Panc1 (cell line): Measurements from ENCODE around the gene VTI1A. TPM values are rescaled to one million over a fixed set of nuclear protein-coding genes. Genes with fewer than 3 reads are reported as not detected.

Experiments
- ATAC-seq: fragments of 200-7000 bp; cut with Tn5 transposase; 2 replicates; pipeline ENCODE4 v1.9.1; 2020; ENCODE audit warnings: mild to moderate bottlenecking, moderate library complexity
- BruUV-seq: library from RNA; stranded (reverse); fragments of 400-500 nt; replicated peaks from 2 replicates; lab custom pipeline; 2021; lab: Mats Ljungman, UMichigan
- CTCF ChIA-PET: fragments of 300-600 bp; sonication (Branson Sonifier 250); formaldehyde crosslinking; loops from one replicate; lab custom pipeline; 2022; ENCODE audit warnings: antibody characterized with exemption; lab: Charles Lee
- POLR2A ChIA-PET: fragments of 300-600 bp; sonication (Branson Sonifier 250); formaldehyde crosslinking; loops from one replicate; lab custom pipeline; 2022; ENCODE audit warnings: antibody characterized with exemption; lab: Charles Lee
- DNase-seq: peaks from one replicate; pipeline ENCODE4 v3.0.0-alpha.2; 2010; ENCODE audit warnings: low read depth, low spot score
- H3K27ac ChIP-seq: 2 replicates; pipeline ENCODE4 v1.5.1; 2011; ENCODE audit warnings: mild to moderate bottlenecking, low read length, inconsistent platforms
- H3K27me3 ChIP-seq: fragments of 200-500 bp; sonication (Bioruptor generic); 2 replicates; pipeline ENCODE4 v1.6.0; 2014; ENCODE audit warnings: low read length, inconsistent platforms; ENCODE audit not compliant: control insufficient read depth, insufficient read depth
- H3K36me3 ChIP-seq: fragments of 200-500 bp; sonication (Bioruptor generic); 2 replicates; pipeline ENCODE4 v1.5.1; 2014; ENCODE audit warnings: inconsistent platforms, mild to moderate bottlenecking, low read length, moderate library complexity; ENCODE audit not compliant: control insufficient read depth, insufficient read depth
- H3K4me1 ChIP-seq: 2 replicates; pipeline ENCODE4 v1.5.1; 2011; ENCODE audit warnings: inconsistent platforms, mild to moderate bottlenecking, low read length, moderate library complexity; ENCODE audit not compliant: control insufficient read depth, insufficient read depth
- H3K4me3 ChIP-seq, 2 experiments: 2 replicates each; pipeline ENCODE4 v1.5.1; 2011 to 2012; ENCODE audit warnings: low read depth in 2 of 2, low read length in 2 of 2, mild to moderate bottlenecking in 2 of 2, inconsistent platforms in 1 of 2, moderate library complexity in 1 of 2
- H3K9me3 ChIP-seq: fragments of 200-500 bp; sonication (Bioruptor generic); 2 replicates; pipeline ENCODE4 v1.5.1; 2014; ENCODE audit warnings: low read depth, mild to moderate bottlenecking, inconsistent platforms, low read length, moderate library complexity; ENCODE audit not compliant: control insufficient read depth, insufficient read depth
- POLR2AphosphoS5 ChIP-seq: IDR thresholded peaks from 2 replicates; pipeline ENCODE4 v1.6.1; 2012; ENCODE audit warnings: mild to moderate bottlenecking, low read depth, low read length, moderate library complexity
- SIN3A ChIP-seq: IDR thresholded peaks from 2 replicates; pipeline ENCODE4 v1.6.1; 2012; ENCODE audit warnings: low read depth, mild to moderate bottlenecking, low read length, moderate library complexity, borderline replicate concordance; ENCODE audit not compliant: insufficient read depth
- TCF7L2 ChIP-seq: IDR thresholded peaks from 2 replicates; pipeline ENCODE4 v1.6.1; 2011; ENCODE audit warnings: mild to moderate bottlenecking, low read depth, low read length, inconsistent platforms
- in situ Hi-C: cut with HindIII; loops from 2 replicates; pipeline ENCODE4 v1.10.0; 2016; ENCODE audit warnings: low sequenced_read_pairs, low pct_unique_long_range_greater_than_20kb
- intact Hi-C: fragments of 100-400 bp; cut with micrococcal nuclease; formaldehyde crosslinking; loops from one replicate; pipeline ENCODE4 v1.10.0; 2022; ENCODE audit not compliant: unreplicated experiment
- total RNA-seq: library from RNA; stranded (reverse); gene quantifications from one replicate; pipeline ENCODE4 v1.2.1, GENCODE V29; 2021; ENCODE audit not compliant: unreplicated experiment
- TF ChIP-seq, protein P1 (sequence below): fragments of 450-650 bp; IDR thresholded peaks from 2 replicates; pipeline ENCODE4 v1.5.1; 2017; ENCODE audit warnings: mild to moderate bottlenecking
- TF ChIP-seq, protein P2 (sequence below), 2 experiments: IDR thresholded peaks; 2 replicates each; pipeline ENCODE4 v1.6.1; 2011 to 2012; ENCODE audit warnings: low read depth in 2 of 2, control low read depth in 1 of 2, low read length in 1 of 2, mild to moderate bottlenecking in 1 of 2, moderate library complexity in 1 of 2; ENCODE audit not compliant: insufficient read depth in 1 of 2

The VTI1A gene
- total RNA-seq, 1 experiment from 2014 or later, result 36.3 TPM

DNA sequence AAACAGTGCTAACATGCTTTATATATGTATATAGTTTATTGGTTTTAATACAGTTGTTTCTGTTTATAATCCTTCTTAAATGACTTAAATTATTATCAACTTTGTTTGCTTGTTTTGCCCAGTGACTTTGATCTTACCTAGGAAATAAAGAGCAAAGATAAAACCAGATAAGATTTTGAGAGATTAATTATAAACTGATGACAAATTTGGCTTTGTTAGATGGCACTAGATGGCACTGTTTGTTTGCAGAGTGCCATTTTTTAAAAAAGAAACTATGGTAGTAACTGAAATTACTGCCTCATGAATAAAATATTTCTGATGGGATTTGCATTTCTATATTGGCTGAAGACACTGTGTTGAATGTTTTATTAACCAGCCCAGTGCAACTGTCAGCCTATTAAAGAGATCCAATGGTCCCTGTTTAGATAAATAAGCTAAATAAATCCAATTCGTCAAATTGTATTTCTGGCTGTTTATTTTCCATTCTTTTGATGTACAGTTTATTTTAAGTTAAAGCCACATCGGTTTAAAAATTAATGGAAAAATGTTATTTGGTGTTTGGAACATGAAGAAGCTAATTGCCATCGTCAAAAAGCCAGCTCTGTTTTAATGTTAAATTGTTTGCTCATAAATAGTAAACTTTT is 28.7 kb downstream of the VTI1A start:
- DNase-seq (no peak), ATAC-seq (no peak)
- H3K4me1 ChIP-seq, result 0 out of 2 replicates have a peak, but pooled peaks cover 5% of the 10 kb centered on the region
- POLR2A ChIA-PET, result no interaction called here
- no peak overlapping the region for H3K4me3 ChIP-seq
- TF ChIP-seq SIN3A (no peak), TCF7L2 (no peak), POLR2AphosphoS5 (no peak)
- TF ChIP-seq, protein P1, sequence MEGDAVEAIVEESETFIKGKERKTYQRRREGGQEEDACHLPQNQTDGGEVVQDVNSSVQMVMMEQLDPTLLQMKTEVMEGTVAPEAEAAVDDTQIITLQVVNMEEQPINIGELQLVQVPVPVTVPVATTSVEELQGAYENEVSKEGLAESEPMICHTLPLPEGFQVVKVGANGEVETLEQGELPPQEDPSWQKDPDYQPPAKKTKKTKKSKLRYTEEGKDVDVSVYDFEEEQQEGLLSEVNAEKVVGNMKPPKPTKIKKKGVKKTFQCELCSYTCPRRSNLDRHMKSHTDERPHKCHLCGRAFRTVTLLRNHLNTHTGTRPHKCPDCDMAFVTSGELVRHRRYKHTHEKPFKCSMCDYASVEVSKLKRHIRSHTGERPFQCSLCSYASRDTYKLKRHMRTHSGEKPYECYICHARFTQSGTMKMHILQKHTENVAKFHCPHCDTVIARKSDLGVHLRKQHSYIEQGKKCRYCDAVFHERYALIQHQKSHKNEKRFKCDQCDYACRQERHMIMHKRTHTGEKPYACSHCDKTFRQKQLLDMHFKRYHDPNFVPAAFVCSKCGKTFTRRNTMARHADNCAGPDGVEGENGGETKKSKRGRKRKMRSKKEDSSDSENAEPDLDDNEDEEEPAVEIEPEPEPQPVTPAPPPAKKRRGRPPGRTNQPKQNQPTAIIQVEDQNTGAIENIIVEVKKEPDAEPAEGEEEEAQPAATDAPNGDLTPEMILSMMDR, result peak; percentile 68; the same call in 1 of the 2 replicates
- TF ChIP-seq, protein P2, sequence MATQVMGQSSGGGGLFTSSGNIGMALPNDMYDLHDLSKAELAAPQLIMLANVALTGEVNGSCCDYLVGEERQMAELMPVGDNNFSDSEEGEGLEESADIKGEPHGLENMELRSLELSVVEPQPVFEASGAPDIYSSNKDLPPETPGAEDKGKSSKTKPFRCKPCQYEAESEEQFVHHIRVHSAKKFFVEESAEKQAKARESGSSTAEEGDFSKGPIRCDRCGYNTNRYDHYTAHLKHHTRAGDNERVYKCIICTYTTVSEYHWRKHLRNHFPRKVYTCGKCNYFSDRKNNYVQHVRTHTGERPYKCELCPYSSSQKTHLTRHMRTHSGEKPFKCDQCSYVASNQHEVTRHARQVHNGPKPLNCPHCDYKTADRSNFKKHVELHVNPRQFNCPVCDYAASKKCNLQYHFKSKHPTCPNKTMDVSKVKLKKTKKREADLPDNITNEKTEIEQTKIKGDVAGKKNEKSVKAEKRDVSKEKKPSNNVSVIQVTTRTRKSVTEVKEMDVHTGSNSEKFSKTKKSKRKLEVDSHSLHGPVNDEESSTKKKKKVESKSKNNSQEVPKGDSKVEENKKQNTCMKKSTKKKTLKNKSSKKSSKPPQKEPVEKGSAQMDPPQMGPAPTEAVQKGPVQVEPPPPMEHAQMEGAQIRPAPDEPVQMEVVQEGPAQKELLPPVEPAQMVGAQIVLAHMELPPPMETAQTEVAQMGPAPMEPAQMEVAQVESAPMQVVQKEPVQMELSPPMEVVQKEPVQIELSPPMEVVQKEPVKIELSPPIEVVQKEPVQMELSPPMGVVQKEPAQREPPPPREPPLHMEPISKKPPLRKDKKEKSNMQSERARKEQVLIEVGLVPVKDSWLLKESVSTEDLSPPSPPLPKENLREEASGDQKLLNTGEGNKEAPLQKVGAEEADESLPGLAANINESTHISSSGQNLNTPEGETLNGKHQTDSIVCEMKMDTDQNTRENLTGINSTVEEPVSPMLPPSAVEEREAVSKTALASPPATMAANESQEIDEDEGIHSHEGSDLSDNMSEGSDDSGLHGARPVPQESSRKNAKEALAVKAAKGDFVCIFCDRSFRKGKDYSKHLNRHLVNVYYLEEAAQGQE (IDR thresholded peaks at IDR 0.05; ENCODE audit: insufficient read depth in 1 of 2, low read depth in 2 of 2, low read length in 1 of 2), result no peak
- H3K27me3 ChIP-seq, result no peaks in the 10 kb centered on the region
- no TSS peak for BruUV-seq
- intact Hi-C loops, result loop anchor here (5.0 to 10.0 kb wide), 2 partner anchors 479 to 912 kb away; partner anchors contain the start of gene TCF7L2
- no peak overlapping the region for H3K27ac ChIP-seq
- CTCF ChIA-PET, result interaction anchor here (0.6 to 1.1 kb wide), 5 partner anchors 12 to 941 kb away, joined by 3 to 4 read pairs (median 3); no protein-coding TSS in a partner anchor
- H3K9me3 ChIP-seq, result no peaks in the 10 kb centered on the region
- in situ Hi-C loops, result no loop called here
- H3K36me3 ChIP-seq, result no peaks in the 10 kb centered on the region; the same call in 1 of the 2 replicates

DNA sequence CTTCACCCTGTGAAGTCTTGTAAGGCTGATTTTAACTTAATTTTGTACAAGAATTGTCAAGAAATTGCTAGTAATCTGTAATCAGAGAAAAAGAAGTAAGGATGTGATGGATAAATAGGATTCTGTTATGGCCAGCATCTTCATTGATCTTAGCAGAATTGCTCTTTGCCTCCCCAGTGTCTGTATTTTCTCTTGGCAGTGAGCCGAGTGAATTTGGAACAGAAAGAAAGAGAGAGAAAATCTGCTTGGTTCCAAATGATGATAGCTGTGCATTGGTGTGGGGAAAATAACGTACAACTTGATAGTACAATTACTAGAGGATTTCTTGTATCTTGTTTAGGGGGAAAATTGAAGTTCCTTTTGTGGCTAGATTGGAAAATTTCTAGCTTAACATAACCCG is 34.6 kb downstream of the VTI1A start:
- ChIA-PET CTCF (interaction anchor here (0.5 kb wide), 1 partner anchor 161 kb away, joined by 7 read pairs; no protein-coding TSS in a partner anchor), POLR2A (no interaction called here)
- H3K36me3 ChIP-seq, result no peaks in the 10 kb centered on the region; the same call in 1 of the 2 replicates
- ATAC-seq (no peak), DNase-seq (no peak)
- in situ Hi-C loops, result no loop called here
- H3K9me3 ChIP-seq, result no peaks in the 10 kb centered on the region
- no peak overlapping the region for H3K27ac ChIP-seq
- intact Hi-C loops, result no loop called here
- H3K4me3 ChIP-seq, result no peak overlapping the region
- TF ChIP-seq POLR2AphosphoS5 (no peak), TCF7L2 (no peak), SIN3A (no peak)
- TF ChIP-seq, protein P2 (IDR thresholded peaks at IDR 0.05; ENCODE audit: insufficient read depth in 1 of 2, low read depth in 2 of 2, low read length in 1 of 2), result no peak
- TF ChIP-seq, protein P1, result no peak
- no TSS peak for BruUV-seq
- H3K4me1 ChIP-seq, result no peaks in the 10 kb centered on the region
- no peaks in the 10 kb centered on the region for H3K27me3 ChIP-seq
